H1 (cell line): ENCODE results near the gene NRN1L.

Experiments
- CEBPB ChIP-seq: IDR thresholded peaks from 2 replicates; pipeline ENCODE4 v1.6.1; 2012; ENCODE audit warnings: low read depth, low read length
- CTCF ChIP-seq, 3 experiments: IDR thresholded peaks; 1 replicate in 2 of 3; 2 replicates in 1 of 3; pipeline versions ENCODE4 v1.5.1 to v1.6.1; 2011; ENCODE audit warnings: low read length in 3 of 3, mild to moderate bottlenecking in 3 of 3, inconsistent platforms in 2 of 3, low read depth in 1 of 3, moderate library complexity in 1 of 3; ENCODE audit not compliant: insufficient read depth in 1 of 3; ENCODE audit errors: control extremely low read depth in 1 of 3
- EZH2 ChIP-seq: fragments of 200-600 bp; sonication (generic); IDR thresholded peaks from 2 replicates; pipeline ENCODE4 v1.7.1; 2012; ENCODE audit warnings: low read depth, mild to moderate bottlenecking, moderate library complexity, low read length, inconsistent platforms; ENCODE audit not compliant: severe bottlenecking
- TAF1 ChIP-seq: IDR thresholded peaks from 2 replicates; pipeline ENCODE4 v1.6.1; 2011; ENCODE audit warnings: mild to moderate bottlenecking, low read depth, low read length

- TF ChIP-seq CTCF (IDR thresholded peaks at IDR 0.05; ENCODE audit: control extremely low read depth in 1 of 3, insufficient read depth in 1 of 3, low read depth in 1 of 3, low read length in 3 of 3) (no peak), EZH2 (no peak), TAF1 (0 out of 2 replicates have a peak, but pooled peaks have one; percentile 1), CEBPB (no peak)
Measured at GRCh38 chr16:67856927-67857546, 27.6 kb upstream of the NRN1L start.
